GM12878 (cell line): Measurements from ENCODE around the gene SF3A1.

Experiments
- CEBPB ChIP-seq, 2 experiments: fragments of 150-350 bp in 1 of 2; IDR thresholded peaks; 2 replicates each; pipeline ENCODE4 v1.6.1; 2012 to 2014; ENCODE audit warnings: low read depth in 2 of 2, low read length in 2 of 2, borderline replicate concordance in 1 of 2, inconsistent platforms in 1 of 2
- ELK1 ChIP-seq: IDR thresholded peaks from 2 replicates; pipeline ENCODE4 v1.6.1; 2012; ENCODE audit warnings: low read depth, low read length, improper control_type of control experiment
- FOXM1 ChIP-seq: IDR thresholded peaks from 2 replicates; pipeline ENCODE4 v1.6.1; 2012; ENCODE audit warnings: low read depth, mild to moderate bottlenecking, inconsistent platforms, low read length, moderate library complexity
- HCFC1 ChIP-seq: fragments of 150-350 bp; IDR thresholded peaks from 2 replicates; pipeline ENCODE4 v1.6.1; 2014; ENCODE audit warnings: low read length
- MEF2B ChIP-seq: fragments of 450-650 bp; IDR thresholded peaks from 2 replicates; pipeline ENCODE4 v1.6.1; 2018; ENCODE audit warnings: mild to moderate bottlenecking, moderate library complexity; ENCODE audit not compliant: partially characterized antibody, poor library complexity, severe bottlenecking
- POLR2A ChIP-seq: IDR thresholded peaks from 2 replicates; pipeline ENCODE4 v1.6.1; 2011; ENCODE audit warnings: low read depth, mild to moderate bottlenecking, low read length
- POLR2AphosphoS2 ChIP-seq: IDR thresholded peaks from 2 replicates; pipeline ENCODE4 v1.6.1; 2011; ENCODE audit warnings: low read depth, mild to moderate bottlenecking, low read length, improper control_type of control experiment, moderate library complexity
- POLR2AphosphoS5 ChIP-seq: IDR thresholded peaks from 2 replicates; pipeline ENCODE4 v1.6.1; 2011; ENCODE audit warnings: mild to moderate bottlenecking, low read length, inconsistent platforms
- SMC3 ChIP-seq: IDR thresholded peaks from 2 replicates; pipeline ENCODE4 v1.6.1; 2011; ENCODE audit warnings: low read length, improper control_type of control experiment, borderline replicate concordance
- SPI1 ChIP-seq: IDR thresholded peaks from 2 replicates; pipeline ENCODE4 v1.6.1; 2011; ENCODE audit warnings: low read depth, mild to moderate bottlenecking, low read length, moderate library complexity, borderline replicate concordance; ENCODE audit not compliant: insufficient read depth
- TCF12 ChIP-seq: IDR thresholded peaks from 2 replicates; pipeline ENCODE4 v1.6.1; 2011; ENCODE audit warnings: low read depth, mild to moderate bottlenecking, low read length
- ZNF592 ChIP-seq: fragments of 450-650 bp; IDR thresholded peaks from 2 replicates; pipeline ENCODE4 v1.6.1; 2017; ENCODE audit warnings: mild to moderate bottlenecking, moderate library complexity
- TF ChIP-seq, protein P1 (sequence below), 3 experiments: IDR thresholded peaks in 2 of 3; conservative IDR thresholded peaks in 1 of 3; 2 replicates each; pipeline ENCODE4 v1.5.1; 2011; ENCODE audit warnings: low read depth in 3 of 3, low read length in 3 of 3, mild to moderate bottlenecking in 3 of 3, control low read depth in 2 of 3, moderate library complexity in 2 of 3, inconsistent platforms in 1 of 3, mixed read lengths in 1 of 3; ENCODE audit not compliant: control insufficient read depth in 2 of 3, insufficient read depth in 1 of 3; ENCODE audit errors: extremely low read depth in 1 of 3
- TF ChIP-seq, protein P2 (sequence below): fragments of 450-650 bp; IDR thresholded peaks from 2 replicates; pipeline ENCODE4 v1.6.1; 2016; ENCODE audit warnings: mild to moderate bottlenecking

GRCh38 chr22:30380011-30380410 lies 23.3 kb upstream of the SF3A1 start:
- TF ChIP-seq, protein P1, sequence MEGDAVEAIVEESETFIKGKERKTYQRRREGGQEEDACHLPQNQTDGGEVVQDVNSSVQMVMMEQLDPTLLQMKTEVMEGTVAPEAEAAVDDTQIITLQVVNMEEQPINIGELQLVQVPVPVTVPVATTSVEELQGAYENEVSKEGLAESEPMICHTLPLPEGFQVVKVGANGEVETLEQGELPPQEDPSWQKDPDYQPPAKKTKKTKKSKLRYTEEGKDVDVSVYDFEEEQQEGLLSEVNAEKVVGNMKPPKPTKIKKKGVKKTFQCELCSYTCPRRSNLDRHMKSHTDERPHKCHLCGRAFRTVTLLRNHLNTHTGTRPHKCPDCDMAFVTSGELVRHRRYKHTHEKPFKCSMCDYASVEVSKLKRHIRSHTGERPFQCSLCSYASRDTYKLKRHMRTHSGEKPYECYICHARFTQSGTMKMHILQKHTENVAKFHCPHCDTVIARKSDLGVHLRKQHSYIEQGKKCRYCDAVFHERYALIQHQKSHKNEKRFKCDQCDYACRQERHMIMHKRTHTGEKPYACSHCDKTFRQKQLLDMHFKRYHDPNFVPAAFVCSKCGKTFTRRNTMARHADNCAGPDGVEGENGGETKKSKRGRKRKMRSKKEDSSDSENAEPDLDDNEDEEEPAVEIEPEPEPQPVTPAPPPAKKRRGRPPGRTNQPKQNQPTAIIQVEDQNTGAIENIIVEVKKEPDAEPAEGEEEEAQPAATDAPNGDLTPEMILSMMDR (IDR thresholded peaks at IDR 0.05 in 2 of 3, conservative IDR thresholded peaks at IDR 0.05 in 1 of 3; ENCODE audit: control insufficient read depth in 2 of 3, extremely low read depth in 1 of 3, insufficient read depth in 1 of 3, low read depth in 3 of 3, low read length in 3 of 3) = no peak
- TF ChIP-seq ZNF592 (no peak), FOXM1 (no peak), CEBPB (IDR thresholded peaks at IDR 0.05; ENCODE audit: borderline replicate concordance in 1 of 2, low read depth in 2 of 2, low read length in 2 of 2) (no peak), HCFC1 (no peak), POLR2AphosphoS5 (no peak), ELK1 (no peak), POLR2AphosphoS2 (no peak), TCF12 (no peak), SPI1 (no peak), MEF2B (no peak), SMC3 (no peak), POLR2A (no peak)
- TF ChIP-seq, protein P2, sequence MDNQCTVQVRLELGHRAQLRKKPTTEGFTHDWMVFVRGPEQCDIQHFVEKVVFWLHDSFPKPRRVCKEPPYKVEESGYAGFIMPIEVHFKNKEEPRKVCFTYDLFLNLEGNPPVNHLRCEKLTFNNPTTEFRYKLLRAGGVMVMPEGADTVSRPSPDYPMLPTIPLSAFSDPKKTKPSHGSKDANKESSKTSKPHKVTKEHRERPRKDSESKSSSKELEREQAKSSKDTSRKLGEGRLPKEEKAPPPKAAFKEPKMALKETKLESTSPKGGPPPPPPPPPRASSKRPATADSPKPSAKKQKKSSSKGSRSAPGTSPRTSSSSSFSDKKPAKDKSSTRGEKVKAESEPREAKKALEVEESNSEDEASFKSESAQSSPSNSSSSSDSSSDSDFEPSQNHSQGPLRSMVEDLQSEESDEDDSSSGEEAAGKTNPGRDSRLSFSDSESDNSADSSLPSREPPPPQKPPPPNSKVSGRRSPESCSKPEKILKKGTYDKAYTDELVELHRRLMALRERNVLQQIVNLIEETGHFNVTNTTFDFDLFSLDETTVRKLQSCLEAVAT = no peak
